HEK293T (cell line): ENCODE data around the gene GRAMD1B.

ENCODE experiments used
- ARNT ChIP-seq: fragments of 450-650 bp; IDR thresholded peaks from 2 replicates; pipeline ENCODE4 v1.6.1; 2017; ENCODE audit warnings: mild to moderate bottlenecking
- FOXK2 ChIP-seq: fragments of 450-650 bp; IDR thresholded peaks from 2 replicates; pipeline ENCODE4 v1.6.1; 2016; ENCODE audit warnings: mild to moderate bottlenecking
- L3MBTL2 ChIP-seq: fragments of 450-650 bp; conservative IDR thresholded peaks from 2 replicates; pipeline ENCODE4 v1.6.1; 2016; ENCODE audit warnings: mild to moderate bottlenecking
- SP1 ChIP-seq: fragments of 450-650 bp; IDR thresholded peaks from 2 replicates; pipeline ENCODE4 v1.6.1; 2017
- TARDBP ChIP-seq: fragments of 450-650 bp; IDR thresholded peaks from 2 replicates; pipeline ENCODE4 v1.6.1; 2016
- ZNF384 ChIP-seq: fragments of 450-650 bp; IDR thresholded peaks from 2 replicates; pipeline ENCODE4 v1.6.1; 2016

GRCh38 chr11:123580137-123580536 lies 150.1 kb downstream of the GRAMD1B start:
- TF ChIP-seq ARNT: no peak
- no peak for TF ChIP-seq TARDBP
- TF ChIP-seq L3MBTL2: no peak
- TF ChIP-seq ZNF384: no peak
- TF ChIP-seq SP1: no peak
- no peak for TF ChIP-seq FOXK2
